GM21526 (cell line): ENCODE measurements around the gene FAM13A.
A peak's percentile ranks its signal among the peaks of the same experiment; 100 is the strongest.

Source experiments
- ATAC-seq: cut with Tn5 transposase; IDR thresholded peaks from one replicate; pipeline ENCODE4 v1.9.1; 2021; ENCODE audit warnings: moderate library complexity; ENCODE audit not compliant: unreplicated experiment, low FRiP score

FAM13A gene

GRCh38 chr4:88755454-88755853 lies 301.5 kb downstream of the FAM13A start:
- ATAC-seq, result no peak

- ATAC-seq, result no peak
These were observed 302.2 kb downstream of the FAM13A start for GRCh38 chr4:88754796-88755195.

GRCh38 chr4:88753658-88754571 lies 303.1 kb downstream of the FAM13A start:
- ATAC-seq, result no peak

- ATAC-seq, result no peak
These were observed 304.2 kb downstream of the FAM13A start for GRCh38 chr4:88752754-88753153.

- ATAC-seq, result no peak
These were observed 304.9 kb downstream of the FAM13A start for GRCh38 chr4:88752076-88752463.

GRCh38 chr4:88751258-88752075 lies 305.5 kb downstream of the FAM13A start:
- no peak for ATAC-seq

GRCh38 chr4:88750369-88750768 lies 306.6 kb downstream of the FAM13A start:
- ATAC-seq, result no peak

GRCh38 chr4:88747351-88747750 lies 309.6 kb downstream of the FAM13A start:
- no peak for ATAC-seq

- no peak for ATAC-seq
These were observed 310.8 kb downstream of the FAM13A start for GRCh38 chr4:88746206-88746605.

GRCh38 chr4:88745581-88746163 lies 311.3 kb downstream of the FAM13A start:
- ATAC-seq, result no peak

DNA sequence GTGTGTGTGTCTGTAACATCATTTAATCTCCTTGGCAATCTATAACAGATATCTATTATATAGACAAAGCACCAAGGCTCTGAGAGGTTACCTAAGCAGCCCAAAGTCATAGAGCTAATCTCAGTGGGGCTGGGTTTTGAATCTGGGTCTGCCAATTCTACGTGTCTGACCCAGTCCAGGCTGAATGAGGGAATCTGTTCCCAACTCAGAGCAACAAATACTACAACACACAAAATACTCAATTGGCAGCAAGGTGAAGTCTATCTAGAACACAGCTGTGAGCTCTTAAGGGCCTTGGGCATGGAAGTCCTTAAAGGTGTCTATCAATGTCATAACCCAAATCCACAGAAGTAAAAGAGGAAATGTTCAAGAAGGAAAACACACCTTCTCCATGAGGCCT lies 311.8 kb downstream of the FAM13A start:
- no peak for ATAC-seq

DNA sequence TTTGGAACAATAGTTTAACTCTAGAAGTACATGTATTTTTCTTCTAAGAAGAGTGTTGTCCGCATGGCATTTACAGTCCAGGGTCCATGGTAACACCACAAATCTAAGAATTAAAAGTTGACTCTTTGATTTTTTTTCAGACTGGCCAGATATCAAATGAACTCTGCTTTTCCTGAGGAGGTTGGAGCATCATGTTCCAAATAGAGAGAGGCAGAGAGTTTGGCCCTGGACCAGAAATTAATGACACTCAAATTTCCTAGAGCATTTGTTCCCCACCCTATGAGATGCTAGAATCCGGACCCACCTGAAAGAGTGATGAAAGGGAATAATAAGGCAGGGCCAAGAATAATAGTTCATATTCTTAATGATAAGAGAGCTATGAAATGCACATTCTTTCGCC lies 312.4 kb downstream of the FAM13A start:
- ATAC-seq, result no peak

GRCh38 chr4:88743696-88744095 lies 313.3 kb downstream of the FAM13A start:
- ATAC-seq, result no peak

DNA sequence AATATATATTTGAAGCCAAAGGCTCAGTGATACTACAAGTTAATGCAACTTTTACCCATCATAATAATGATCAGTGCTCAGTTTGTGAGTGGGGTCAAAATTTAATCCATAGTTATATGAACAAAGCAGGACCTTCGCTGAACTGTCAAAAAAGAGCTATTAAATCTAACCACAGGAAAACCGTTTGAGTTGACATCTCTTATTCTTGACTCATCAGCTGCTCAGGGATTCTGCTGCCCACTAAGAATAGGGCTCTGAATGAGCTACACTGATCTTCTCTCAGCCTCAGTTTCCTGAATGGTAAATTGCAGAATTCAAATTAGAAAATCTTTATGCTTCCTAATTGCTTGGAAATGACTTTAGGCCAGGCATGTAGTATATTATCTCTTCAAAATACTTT lies 314.4 kb downstream of the FAM13A start:
- ATAC-seq, result no peak

DNA sequence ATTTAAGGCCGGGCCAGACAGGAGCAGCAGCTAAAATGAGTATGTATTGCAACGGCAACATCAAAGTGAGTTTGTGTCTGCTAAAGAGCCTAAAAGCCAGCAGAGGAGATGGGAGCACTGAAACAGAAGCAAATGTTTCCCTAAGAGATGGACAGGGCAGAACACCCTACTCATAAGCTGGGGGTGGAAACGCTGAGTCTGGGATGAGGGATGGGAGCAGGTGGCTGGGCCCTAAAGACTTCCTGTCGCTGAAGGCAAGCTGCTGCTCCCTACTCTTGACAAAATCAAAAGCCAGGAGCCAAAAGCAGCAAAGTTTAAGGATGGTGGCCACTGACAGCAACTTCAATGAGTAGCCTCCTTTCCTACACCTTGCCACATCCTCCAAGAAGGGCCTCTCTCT lies 318.8 kb downstream of the FAM13A start:
- ATAC-seq, result no peak

- ATAC-seq, result peak; percentile 62
These were observed 319.6 kb downstream of the FAM13A start for GRCh38 chr4:88737307-88737941.

DNA sequence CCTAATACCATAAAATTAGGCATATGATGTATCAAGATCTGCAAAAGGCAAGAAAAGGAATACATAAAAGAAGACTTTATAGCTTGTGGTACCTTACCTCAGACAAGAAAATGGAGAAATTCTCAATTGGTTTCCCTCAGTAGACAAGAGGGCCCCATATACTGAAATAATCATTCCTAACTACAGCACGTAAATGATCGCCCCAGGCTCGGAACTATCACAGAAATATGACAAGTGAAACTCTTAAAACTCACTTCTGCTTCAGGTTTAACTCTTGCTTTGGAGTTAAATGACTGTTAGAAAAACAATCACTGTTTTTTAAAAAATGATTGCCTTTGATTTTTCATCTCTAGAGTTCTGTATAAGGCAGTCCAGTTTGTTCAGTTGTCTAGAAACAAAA lies 320.7 kb downstream of the FAM13A start:
- no peak for ATAC-seq

- no peak for ATAC-seq
These were observed 321.4 kb downstream of the FAM13A start for GRCh38 chr4:88735564-88735963.

DNA sequence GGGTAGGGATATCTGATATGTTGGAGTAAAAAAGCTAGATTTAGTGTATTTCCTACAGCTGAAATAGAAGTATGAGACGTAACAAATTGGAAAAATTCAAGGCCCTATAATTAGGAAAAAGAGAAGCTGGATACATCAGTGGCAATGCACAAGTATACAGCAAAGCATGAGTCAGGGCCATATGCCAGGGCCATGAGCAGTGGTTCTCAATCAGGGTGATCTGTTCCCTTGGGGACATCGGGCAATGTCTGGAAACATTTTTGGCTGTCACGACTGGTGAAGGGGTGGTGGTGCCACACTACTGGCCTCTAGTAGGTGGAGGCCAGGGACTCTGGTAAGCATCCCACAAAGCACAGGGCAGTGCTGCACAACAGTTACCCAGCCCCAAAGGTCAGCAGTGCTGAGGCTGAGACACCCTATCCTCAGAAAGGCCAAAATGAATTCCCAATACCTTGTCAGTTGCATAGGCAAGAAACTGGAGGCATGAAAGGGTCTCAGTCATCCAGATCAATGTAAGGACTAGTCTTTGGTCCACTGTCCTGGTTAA lies 322.5 kb downstream of the FAM13A start:
- no peak for ATAC-seq

DNA sequence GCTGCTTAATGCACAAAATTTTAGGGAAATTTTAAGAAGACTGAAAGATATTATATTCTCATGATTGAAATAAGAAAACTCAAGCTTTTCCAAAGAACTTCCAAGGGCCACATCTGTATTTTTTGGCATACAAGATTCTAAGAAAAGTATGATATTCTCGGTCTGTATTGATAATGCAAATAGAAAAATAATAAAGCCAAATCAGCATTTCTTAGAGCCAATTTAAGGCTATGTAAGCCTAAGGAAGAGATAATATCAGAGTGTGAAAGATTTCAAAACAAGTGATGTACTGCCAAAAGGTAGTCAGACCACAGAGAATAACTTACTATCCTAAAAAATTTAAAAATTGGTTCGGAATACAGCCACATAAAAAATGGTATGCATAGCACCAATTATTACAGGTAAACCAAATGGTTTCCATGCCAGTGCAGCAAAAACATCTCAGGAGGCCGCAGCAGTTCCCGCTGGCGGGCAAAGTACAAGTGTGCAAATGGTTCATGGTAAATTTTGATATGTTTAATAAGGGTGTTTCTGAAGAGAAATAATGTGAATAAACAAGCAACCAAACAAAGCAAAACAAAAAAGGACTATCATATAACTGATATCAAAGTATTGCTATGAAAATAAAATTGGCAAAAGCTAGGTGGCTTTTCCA lies 324.1 kb downstream of the FAM13A start:
- no peak for ATAC-seq
